Measurements from ENCODE around the gene CHD9.

CHD9 gene

DNA sequence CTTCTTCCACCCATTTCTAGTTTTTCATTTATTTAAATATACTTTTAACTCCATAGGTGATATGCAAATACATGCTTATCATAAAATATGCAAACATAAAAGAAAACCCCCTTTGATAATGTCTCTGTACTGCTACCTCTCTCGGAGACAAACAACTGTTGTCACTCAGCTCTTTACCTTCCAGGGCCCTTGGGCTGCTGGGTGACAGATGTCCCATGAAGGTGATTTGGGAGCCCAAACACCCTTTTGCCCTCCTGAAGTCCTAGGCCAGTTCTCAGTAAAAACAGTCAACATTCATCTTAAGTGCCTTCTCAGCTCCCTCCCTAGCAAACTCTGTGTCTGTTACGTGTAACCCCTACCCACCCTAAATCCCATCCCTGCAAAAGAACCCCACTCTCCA lies 37.5 kb downstream of the CHD9 start:
- TF ChIP-seq CTCF (IDR thresholded peaks at IDR 0.05; ENCODE audit: low read depth, low read length, missing control alignments): no peak
- in situ Hi-C loops (cut with HindIII; ENCODE audit: low sequenced_read_pairs): no loop called here
- no peak overlapping the region for H3K4me3 ChIP-seq (ENCODE audit: low read depth, low read length)
- DNase-seq (ENCODE audit: low read depth): no peak

- no peak for TF ChIP-seq CTCF (IDR thresholded peaks at IDR 0.05; ENCODE audit: low read depth, low read length, missing control alignments)
- in situ Hi-C loops (cut with HindIII; ENCODE audit: low sequenced_read_pairs): no loop called here
- H3K4me3 ChIP-seq (ENCODE audit: low read depth, low read length): no peak overlapping the region
- DNase-seq (ENCODE audit: low read depth): no peak
These were observed 38.5 kb downstream of the CHD9 start for GRCh38 chr16:53093162-53093744.

- no peak overlapping the region for H3K4me3 ChIP-seq (ENCODE audit: low read depth, low read length)
- in situ Hi-C loops (cut with HindIII; ENCODE audit: low sequenced_read_pairs): no loop called here
- DNase-seq (ENCODE audit: low read depth): no peak
- TF ChIP-seq CTCF (IDR thresholded peaks at IDR 0.05; ENCODE audit: low read depth, low read length, missing control alignments): no peak
These were observed 39.3 kb downstream of the CHD9 start for GRCh38 chr16:53094013-53094630.

DNA sequence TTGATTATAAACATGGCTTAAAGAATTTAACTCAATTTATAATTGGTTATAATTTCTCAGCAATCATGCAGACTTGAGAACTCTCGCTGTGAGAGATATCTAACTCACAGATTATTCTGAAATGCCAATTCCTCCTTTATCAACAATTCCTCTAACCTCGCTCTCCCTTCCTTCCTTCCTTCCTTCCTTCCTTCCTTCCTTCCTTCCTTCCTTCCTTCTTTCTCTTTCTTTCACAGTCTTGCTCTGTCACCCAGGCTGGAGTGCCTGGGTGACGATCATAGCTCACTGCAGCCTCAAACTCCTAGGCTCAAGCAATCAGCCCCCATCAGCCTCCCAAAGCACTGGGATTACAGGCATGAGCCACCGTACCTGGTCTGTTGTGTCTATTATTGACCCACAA lies 42.4 kb downstream of the CHD9 start:
- TF ChIP-seq CTCF (IDR thresholded peaks at IDR 0.05; ENCODE audit: low read depth, low read length, missing control alignments): no peak
- in situ Hi-C loops (cut with HindIII; ENCODE audit: low sequenced_read_pairs): no loop called here
- no peak overlapping the region for H3K4me3 ChIP-seq (ENCODE audit: low read depth, low read length)
- DNase-seq (ENCODE audit: low read depth): no peak

DNA sequence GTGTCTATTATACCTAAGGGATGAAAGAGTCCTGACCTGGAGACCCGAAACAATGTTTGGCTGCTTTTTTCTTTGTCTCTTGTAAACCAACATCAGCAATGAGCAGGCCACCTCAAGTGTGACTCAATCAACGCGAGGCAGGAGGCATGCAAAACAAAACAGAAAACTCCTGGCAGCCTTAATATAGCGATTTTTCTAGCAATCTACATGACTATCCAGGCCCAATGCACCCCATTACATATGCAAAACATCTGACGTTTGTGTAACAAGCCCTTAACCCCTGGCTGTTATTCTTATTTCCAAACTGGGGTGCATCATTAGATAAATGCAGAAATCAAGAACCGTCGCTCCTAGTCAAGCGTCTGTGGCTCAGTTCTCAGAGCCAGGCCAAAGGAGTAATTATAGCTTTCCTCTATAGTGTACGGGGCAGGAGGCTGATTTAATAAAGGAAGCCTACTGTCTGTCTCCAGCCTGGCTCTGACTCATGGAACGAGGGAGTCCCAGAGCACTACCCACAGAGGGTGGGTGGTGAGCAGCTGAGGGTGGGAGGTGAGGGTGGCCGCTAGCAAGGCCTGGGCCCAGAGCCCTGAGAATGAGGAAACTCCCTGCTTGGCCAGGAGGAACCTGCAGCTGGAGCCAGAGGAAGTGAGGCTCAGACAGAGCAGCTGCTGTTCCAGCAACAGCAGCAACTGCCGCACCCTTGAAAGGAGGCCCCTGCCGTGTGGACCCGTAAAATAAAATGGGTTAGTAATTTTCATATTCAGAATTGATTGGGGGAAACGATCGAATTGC lies 43.9 kb downstream of the CHD9 start:
- in situ Hi-C loops (cut with HindIII; ENCODE audit: low sequenced_read_pairs): no loop called here
- TF ChIP-seq CTCF (IDR thresholded peaks at IDR 0.05; ENCODE audit: low read depth, low read length, missing control alignments): no peak
- DNase-seq (ENCODE audit: low read depth): peak; percentile 82
- H3K4me3 ChIP-seq (ENCODE audit: low read depth, low read length): peak overlapping the region; percentile 34

- DNase-seq (ENCODE audit: low read depth): peak; percentile 80
- peak overlapping the region; percentile 34 for H3K4me3 ChIP-seq (ENCODE audit: low read depth, low read length)
- in situ Hi-C loops (cut with HindIII; ENCODE audit: low sequenced_read_pairs): no loop called here
- TF ChIP-seq CTCF (IDR thresholded peaks at IDR 0.05; ENCODE audit: low read depth, low read length, missing control alignments): no peak
These were observed 44.7 kb downstream of the CHD9 start for GRCh38 chr16:53099318-53100130.
